Vagina (tissue), 2 donors: ENCODE measurements around the gene NCOA3.

ENCODE experiments used
- POLR2AphosphoS5 ChIP-seq, 2 donors: sonication (generic); formaldehyde crosslinking; IDR thresholded peaks; one replicate each; pipeline ENCODE4 v1.9.0; 2017; ENCODE audit warnings: antibody characterized with exemption in 2 of 2, mild to moderate bottlenecking in 2 of 2, low read depth in 1 of 2; ENCODE audit not compliant: insufficient read depth in 1 of 2
- TF ChIP-seq, protein P1 (sequence below), 3 experiments: fragments of 450-650 bp in 2 of 3; fragments of 200-600 bp in 1 of 3; sonication (generic) in 1 of 3; IDR thresholded peaks; one replicate each; pipeline ENCODE4 v1.5.1; 2017 to 2019; ENCODE audit warnings: antibody characterized with exemption in 3 of 3, mild to moderate bottlenecking in 2 of 3, moderate library complexity in 2 of 3

GRCh38 chr20:47668313-47669151, 166.8 kb downstream of the NCOA3 start:
- TF ChIP-seq, protein P1, sequence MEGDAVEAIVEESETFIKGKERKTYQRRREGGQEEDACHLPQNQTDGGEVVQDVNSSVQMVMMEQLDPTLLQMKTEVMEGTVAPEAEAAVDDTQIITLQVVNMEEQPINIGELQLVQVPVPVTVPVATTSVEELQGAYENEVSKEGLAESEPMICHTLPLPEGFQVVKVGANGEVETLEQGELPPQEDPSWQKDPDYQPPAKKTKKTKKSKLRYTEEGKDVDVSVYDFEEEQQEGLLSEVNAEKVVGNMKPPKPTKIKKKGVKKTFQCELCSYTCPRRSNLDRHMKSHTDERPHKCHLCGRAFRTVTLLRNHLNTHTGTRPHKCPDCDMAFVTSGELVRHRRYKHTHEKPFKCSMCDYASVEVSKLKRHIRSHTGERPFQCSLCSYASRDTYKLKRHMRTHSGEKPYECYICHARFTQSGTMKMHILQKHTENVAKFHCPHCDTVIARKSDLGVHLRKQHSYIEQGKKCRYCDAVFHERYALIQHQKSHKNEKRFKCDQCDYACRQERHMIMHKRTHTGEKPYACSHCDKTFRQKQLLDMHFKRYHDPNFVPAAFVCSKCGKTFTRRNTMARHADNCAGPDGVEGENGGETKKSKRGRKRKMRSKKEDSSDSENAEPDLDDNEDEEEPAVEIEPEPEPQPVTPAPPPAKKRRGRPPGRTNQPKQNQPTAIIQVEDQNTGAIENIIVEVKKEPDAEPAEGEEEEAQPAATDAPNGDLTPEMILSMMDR (IDR thresholded peaks at IDR 0.05), result no peak
- no peak for TF ChIP-seq POLR2AphosphoS5 (IDR thresholded peaks at IDR 0.05; ENCODE audit: insufficient read depth in 1 of 2, low read depth in 1 of 2)
